GM20000 (cell line): Measurements from ENCODE around the gene CDK5RAP2.

Source experiments
- DNase-seq: peaks from one replicate; pipeline ENCODE4 v3.0.0; 2012; ENCODE audit warnings: low spot score
- CTCF ChIP-seq: IDR thresholded peaks from 2 replicates; pipeline ENCODE4 v1.5.1; 2012; ENCODE audit warnings: mild to moderate bottlenecking, control low read depth; ENCODE audit errors: extremely low read depth, missing control alignments

CDK5RAP2 gene

GRCh38 chr9:120418315-120418714, 161.7 kb downstream of the CDK5RAP2 start:
- no peak for DNase-seq
- TF ChIP-seq CTCF = no peak

GRCh38 chr9:120416781-120417427, 163.1 kb downstream of the CDK5RAP2 start:
- no peak for TF ChIP-seq CTCF
- no peak for DNase-seq

GRCh38 chr9:120413121-120414048, 166.6 kb downstream of the CDK5RAP2 start:
- no peak for DNase-seq
- TF ChIP-seq CTCF = no peak

GRCh38 chr9:120412425-120412951, 167.5 kb downstream of the CDK5RAP2 start:
- DNase-seq = no peak
- TF ChIP-seq CTCF = no peak

GRCh38 chr9:120411862-120412424, 168.0 kb downstream of the CDK5RAP2 start:
- no peak for TF ChIP-seq CTCF
- DNase-seq = no peak

- DNase-seq = no peak
- TF ChIP-seq CTCF = no peak
Measured at GRCh38 chr9:120410925-120411501, 169.0 kb downstream of the CDK5RAP2 start.
